Memory B cell (primary cell): ENCODE results near the gene POLR1G.
"Not testable (repeated sequence)": the region's sequence is repeated elsewhere in the genome, so short reads cannot be mapped to it uniquely, and the experiment has no call there.

Experiments
- ATAC-seq: fragments of 150-1000 bp; cut with Tn5 transposase; 2 replicates; pipeline ENCODE4 v1.10.0; 2021; ENCODE audit warnings: low read depth, mild to moderate bottlenecking, moderate library complexity
- DNase-seq, 2 donors: peaks; one replicate each; pipeline ENCODE4 v3.0.0; 2022; ENCODE audit warnings: low spot score in 2 of 2
- H3K27ac Mint-ChIP-seq: one replicate; pipeline ENCODE4 v1.8.0; 2022; ENCODE audit warnings: mild to moderate bottlenecking, moderate library complexity, mixed read lengths
- H3K27me3 Mint-ChIP-seq: one replicate; pipeline ENCODE4 v1.8.0; 2022; ENCODE audit warnings: mixed read lengths
- H3K36me3 Mint-ChIP-seq: one replicate; pipeline ENCODE4 v1.8.0; 2022; ENCODE audit warnings: mild to moderate bottlenecking, mixed read lengths
- H3K4me1 Mint-ChIP-seq: one replicate; pipeline ENCODE4 v1.8.0; 2022; ENCODE audit warnings: mixed read lengths
- H3K4me3 Mint-ChIP-seq: one replicate; pipeline ENCODE4 v1.8.0; 2022; ENCODE audit warnings: mild to moderate bottlenecking, moderate library complexity, mixed read lengths
- H3K9me3 Mint-ChIP-seq: one replicate; pipeline ENCODE4 v1.8.0; 2022; ENCODE audit warnings: mixed read lengths

POLR1G gene

GRCh38 chr19:45420871-45421270 lies 14.4 kb downstream of the POLR1G start:
- peaks cover 47% of the 10 kb centered on the region for H3K4me1 Mint-ChIP-seq
- H3K27ac Mint-ChIP-seq: peak overlapping the region; percentile 90
- ATAC-seq (no peak), DNase-seq (no peak)
- no peaks in the 10 kb centered on the region for H3K9me3 Mint-ChIP-seq
- H3K4me3 Mint-ChIP-seq: peak overlapping the region; percentile 75
- peaks cover 15% of the 10 kb centered on the region for H3K36me3 Mint-ChIP-seq
- H3K27me3 Mint-ChIP-seq: no peaks in the 10 kb centered on the region

- DNase-seq: no peak
- peak overlapping the region; percentile 25 for H3K4me3 Mint-ChIP-seq
- H3K27me3 Mint-ChIP-seq: no peaks in the 10 kb centered on the region
- peaks cover 15% of the 10 kb centered on the region for H3K36me3 Mint-ChIP-seq
- H3K4me1 Mint-ChIP-seq: peaks cover 49% of the 10 kb centered on the region
- no peaks in the 10 kb centered on the region for H3K9me3 Mint-ChIP-seq
- H3K27ac Mint-ChIP-seq: peak overlapping the region; percentile 76
- no peak for ATAC-seq
These were observed 15.6 kb downstream of the POLR1G start for GRCh38 chr19:45421947-45422498.

- ATAC-seq (peak; percentile 62), DNase-seq (peak in 1 of 2 donors; percentile 68)
- H3K27me3 Mint-ChIP-seq: no peaks in the 10 kb centered on the region
- peaks cover 47% of the 10 kb centered on the region for H3K4me1 Mint-ChIP-seq
- peak overlapping the region; percentile 88 for H3K27ac Mint-ChIP-seq
- H3K36me3 Mint-ChIP-seq: peaks cover 11% of the 10 kb centered on the region
- peak overlapping the region; percentile 96 for H3K4me3 Mint-ChIP-seq
- H3K9me3 Mint-ChIP-seq: no peaks in the 10 kb centered on the region
These were observed 16.7 kb downstream of the POLR1G start for GRCh38 chr19:45423033-45423588.

- Mint-ChIP-seq H3K27ac (peak within 1 kb of the TSS; percentile 88), H3K9me3 (no peaks in the 10 kb centered on the region), H3K4me1 (peaks cover 47% of the 10 kb centered on the region), H3K27me3 (peaks cover 2% of the 10 kb centered on the region), H3K4me3 (peak within 1 kb of the TSS; percentile 96), H3K36me3 (peaks cover 11% of the 10 kb centered on the region)
- ATAC-seq: peak; percentile 48
- DNase-seq: peak in 1 of 2 donors; percentile 72
These were observed 17.2 kb downstream of the POLR1G start, which contains the start of gene ERCC1 for GRCh38 chr19:45423589-45424190. TSS of gene ERCC1 (minus strand) at chr19:45423917. CDS start at chr19:45423374, 543 bp downstream.

GRCh38 chr19:45424191-45425058 lies 18.0 kb downstream of the POLR1G start:
- ATAC-seq (no peak), DNase-seq (no peak)
- H3K27ac Mint-ChIP-seq: peak overlapping the region; percentile 88
- no peaks in the 10 kb centered on the region for H3K9me3 Mint-ChIP-seq
- peaks cover 2% of the 10 kb centered on the region for H3K27me3 Mint-ChIP-seq
- H3K4me3 Mint-ChIP-seq: peak overlapping the region; percentile 96
- H3K4me1 Mint-ChIP-seq: peaks cover 42% of the 10 kb centered on the region
- H3K36me3 Mint-ChIP-seq: peaks cover 11% of the 10 kb centered on the region

- Mint-ChIP-seq H3K36me3 (no peaks in the 10 kb centered on the region), H3K4me3 (peak overlapping the region; percentile 84), H3K27me3 (peaks cover 2% of the 10 kb centered on the region), H3K27ac (no peak overlapping the region), H3K9me3 (no peaks in the 10 kb centered on the region), H3K4me1 (peaks cover 17% of the 10 kb centered on the region)
- DNase-seq: no peak
- peak; percentile 27 for ATAC-seq
These were observed 22.2 kb downstream of the POLR1G start for GRCh38 chr19:45428384-45429231.

GRCh38 chr19:45429896-45430295 lies 23.5 kb downstream of the POLR1G start:
- not testable (repeated sequence) for H3K4me3 Mint-ChIP-seq, H3K36me3 Mint-ChIP-seq, H3K4me1 Mint-ChIP-seq, H3K27ac Mint-ChIP-seq, ATAC-seq, DNase-seq, H3K9me3 Mint-ChIP-seq, H3K27me3 Mint-ChIP-seq

- H3K27ac Mint-ChIP-seq, H3K9me3 Mint-ChIP-seq, DNase-seq, H3K36me3 Mint-ChIP-seq, H3K4me1 Mint-ChIP-seq, H3K4me3 Mint-ChIP-seq, H3K27me3 Mint-ChIP-seq: not testable (repeated sequence)
- peak; percentile 36 for ATAC-seq
These were observed 24.6 kb downstream of the POLR1G start for GRCh38 chr19:45431008-45431407.

- not testable (repeated sequence) for H3K27ac Mint-ChIP-seq, ATAC-seq, DNase-seq
These were observed 26.1 kb downstream of the POLR1G start for GRCh38 chr19:45432543-45432942.

GRCh38 chr19:45437328-45437727 lies 30.9 kb downstream of the POLR1G start:
- DNase-seq (no peak), ATAC-seq (no peak)
- Mint-ChIP-seq H3K27me3 (no peaks in the 10 kb centered on the region), H3K27ac (no peak overlapping the region), H3K4me1 (peaks cover 12% of the 10 kb centered on the region), H3K4me3 (no peak overlapping the region), H3K36me3 (no peaks in the 10 kb centered on the region), H3K9me3 (no peaks in the 10 kb centered on the region)

More at GRCh38 chr19:45432543-45432942, 26.1 kb downstream of the POLR1G start:
- H3K27me3 Mint-ChIP-seq, H3K4me1 Mint-ChIP-seq, H3K36me3 Mint-ChIP-seq, H3K9me3 Mint-ChIP-seq, H3K4me3 Mint-ChIP-seq: not testable (repeated sequence)

- no peak for ATAC-seq
- H3K27ac Mint-ChIP-seq: peak overlapping the region; percentile 91
- H3K4me3 Mint-ChIP-seq: peak overlapping the region; percentile 78
- no peak for DNase-seq
- H3K27me3 Mint-ChIP-seq: no peaks in the 10 kb centered on the region
- peaks cover 26% of the 10 kb centered on the region for H3K4me1 Mint-ChIP-seq
- H3K9me3 Mint-ChIP-seq: no peaks in the 10 kb centered on the region
- H3K36me3 Mint-ChIP-seq: no peaks in the 10 kb centered on the region
These were observed 32.7 kb downstream of the POLR1G start for GRCh38 chr19:45439190-45439568.

- Mint-ChIP-seq H3K27me3 (no peaks in the 10 kb centered on the region), H3K9me3 (no peaks in the 10 kb centered on the region), H3K4me1 (peaks cover 31% of the 10 kb centered on the region), H3K36me3 (no peaks in the 10 kb centered on the region), H3K4me3 (peak overlapping the region; percentile 89), H3K27ac (peak overlapping the region; percentile 91)
- DNase-seq: peak; percentile 92 to 97
- ATAC-seq: peak; percentile 50
These were observed 33.3 kb downstream of the POLR1G start for GRCh38 chr19:45439569-45440258.

- H3K9me3 Mint-ChIP-seq: no peaks in the 10 kb centered on the region
- H3K36me3 Mint-ChIP-seq: no peaks in the 10 kb centered on the region
- H3K4me1 Mint-ChIP-seq: peaks cover 33% of the 10 kb centered on the region
- DNase-seq (no peak), ATAC-seq (no peak)
- peak overlapping the region; percentile 91 for H3K27ac Mint-ChIP-seq
- H3K27me3 Mint-ChIP-seq: no peaks in the 10 kb centered on the region
- peak overlapping the region; percentile 89 for H3K4me3 Mint-ChIP-seq
These were observed 33.8 kb downstream of the POLR1G start for GRCh38 chr19:45440259-45440638.
